ENCODE results near the gene SLC25A41. TPM values are rescaled to one million over a fixed set of nuclear protein-coding genes. Genes with fewer than 3 reads are reported as not detected.

Gene SLC25A41
- total and polyA plus RNA-seq, 9 of the 15 experiments (the other 6 are each of a cell fraction or from before 2014, with no cell fraction given) = 0.08 to 4.2 (median 1.6) TPM

- Histone ChIP-seq H3K36me3 (ENCODE audit: control insufficient read depth, insufficient read depth, low read length) (no peaks in the 10 kb centered on the region), H4K20me1 (replicated peaks; ENCODE audit: control insufficient read depth, insufficient read depth, low read length) (no peaks in the 10 kb centered on the region), H3K9ac (ENCODE audit: insufficient read depth in 1 of 2, low read depth in 2 of 2, low read length in 2 of 2) (no peak overlapping the region), H3K4me3 (no peak overlapping the region), H3K9me1 (ENCODE audit: control insufficient read depth, insufficient read depth, low read length) (no peaks in the 10 kb centered on the region), H3K79me2 (ENCODE audit: control insufficient read depth, insufficient read depth, low read length) (no peaks in the 10 kb centered on the region), H3K9me3 (replicated peaks; ENCODE audit: control insufficient read depth, insufficient read depth, low read depth, low read length) (no peaks in the 10 kb centered on the region), H2AFZ (ENCODE audit: low read depth, low read length) (no peak overlapping the region), H3K4me2 (ENCODE audit: insufficient read depth, low read length) (no peak overlapping the region), H3K27me3 (ENCODE audit: control insufficient read depth in 2 of 2, insufficient read depth in 2 of 2, low read length in 2 of 2) (no peaks in the 10 kb centered on the region), H3K4me1 (replicated peaks in 1 of 2; ENCODE audit: control insufficient read depth in 2 of 2, insufficient read depth in 2 of 2, low read length in 2 of 2) (peaks cover 0 to 3% of the 10 kb centered on the region in 2 experiments; a peak in 1 of 5 replicates), H3K27ac (ENCODE audit: extremely low read depth, low read depth, low read length) (no peak overlapping the region)
- CTCF ChIA-PET (ENCODE audit: low intra/inter-chr PET ratio) = interaction anchor here (0.6 kb wide), 1 partner anchor 56 kb away, joined by 3 read pairs; no protein-coding TSS in a partner anchor
- FAIRE-seq (no peak), DNase-seq (ENCODE audit: extremely low read depth in 1 of 4, low spot score in 3 of 4) (no peak), ATAC-seq (no peak)
- no TSS peak for BruUV-seq (replicated peaks)
- POLR2A ChIA-PET = no interaction called here
- intact Hi-C loops (cut with micrococcal nuclease) (no loop called here), in situ Hi-C loops (cut with MboI) (no loop called here)
- WGBS (ENCODE audit: insufficient coverage, low coverage, missing lambda C conversion rate) = 37% methylated on average over 4 of the region's 5 CpGs
- TF ChIP-seq E4F1 (CRISPR knock-in tag; IDR thresholded peaks at IDR 0.05; ENCODE audit: borderline replicate concordance) (no peak), PML (IDR thresholded peaks at IDR 0.05; ENCODE audit: low read length) (no peak), LCOR (CRISPR knock-in tag; IDR thresholded peaks at IDR 0.05) (no peak), GABPB2 (CRISPR knock-in tag; conservative IDR thresholded peaks at IDR 0.05) (no peak), RBM39 (optimal IDR thresholded peaks at IDR 0.05; ENCODE audit: low read depth, low read length) (no peak), ELF1 (tag; IDR thresholded peaks at IDR 0.05) (no peak), SPI1 (IDR thresholded peaks at IDR 0.05; ENCODE audit: borderline replicate concordance, low read depth, low read length) (no peak), ZBTB40 (IDR thresholded peaks at IDR 0.05) (no peak), ZBTB40 (CRISPR knock-in tag; IDR thresholded peaks at IDR 0.05) (no peak), SIN3A (IDR thresholded peaks at IDR 0.05; ENCODE audit: borderline replicate concordance in 2 of 2, control insufficient read depth in 1 of 2, low read depth in 2 of 2, low read length in 2 of 2) (no peak), GATAD2B (IDR thresholded peaks at IDR 0.05; ENCODE audit: borderline replicate concordance) (no peak), SP2 (IDR thresholded peaks at IDR 0.05; ENCODE audit: extremely low read depth, low read depth, low read length, poor library complexity, severe bottlenecking) (no peak), PRMT5 (CRISPR knock-in tag; IDR thresholded peaks at IDR 0.05) (no peak)
Observed at GRCh38 chr19:6406401-6406800, 27.2 kb downstream of the SLC25A41 start.
